Ovary (tissue), 9 donors: ENCODE results near the gene DZIP1. TPM values are rescaled to one million over a fixed set of nuclear protein-coding genes. Genes with fewer than 3 reads are reported as not detected.
A peak's percentile ranks its signal among the peaks of the same experiment; 100 is the strongest.
"Not testable (repeated sequence)": the region's sequence is repeated elsewhere in the genome, so short reads cannot be mapped to it uniquely, and the experiment has no call there.

Experiments
- DNase-seq, 5 donors: peaks; one replicate each; pipeline ENCODE4 v3.0.0-alpha.2; 2019 to 2020
- H3K27ac ChIP-seq, 2 donors: fragments of 200-600 bp; one replicate each; pipeline versions ENCODE4 v1.5.1 to v1.8.0; 2019 to 2022
- H3K27me3 ChIP-seq: fragments of 200-600 bp; one replicate; pipeline ENCODE4 v1.8.0; 2022
- H3K36me3 ChIP-seq: fragments of 200-600 bp; sonication (generic); one replicate; pipeline ENCODE4 v1.5.1; 2019
- H3K4me1 ChIP-seq: one replicate; pipeline ENCODE4 v1.8.1; 2013; ENCODE audit warnings: mild to moderate bottlenecking, moderate library complexity; ENCODE audit not compliant: insufficient read depth
- H3K4me3 ChIP-seq: fragments of 200-600 bp; sonication (generic); one replicate; pipeline ENCODE4 v1.5.1; 2017
- H3K9me3 ChIP-seq, 2 donors: fragments of 200-600 bp in 1 of 2; sonication (generic) in 1 of 2; one replicate each; pipeline versions ENCODE4 v1.5.1 to v1.8.1; 2013 to 2019; ENCODE audit warnings: mild to moderate bottlenecking in 1 of 2, moderate library complexity in 1 of 2
- EP300 ChIP-seq: sonication (generic); formaldehyde crosslinking; IDR thresholded peaks from one replicate; pipeline ENCODE4 v1.6.1; 2017; ENCODE audit warnings: antibody characterized with exemption
- POLR2A ChIP-seq: fragments of 450-650 bp; IDR thresholded peaks from one replicate; pipeline ENCODE4 v1.6.1; 2017; ENCODE audit warnings: antibody characterized with exemption, mild to moderate bottlenecking, moderate library complexity
- WGBS, 3 donors: extraction: QIAGEN DNeasy Blood & Tissue Kit in 1 of 3; methylation state at CpG; one replicate each; pipeline versions ENCODE4 v1.1.5 to v1.1.7; 2013 to 2017; 5-methylcytosine and 5-hydroxymethylcytosine counted together
- intact Hi-C, 4 donors: fragments of 100-400 bp; cut with DNase I; formaldehyde crosslinking; loops; one replicate each; pipeline versions ENCODE4 v1.11.0 to v1.15.1; 2022 to 2023
- polyA plus RNA-seq, 2 donors: library from polyadenylated mRNA; stranded (reverse); fragments of 200-250 nt in 1 of 2; fragments of 350-450 nt in 1 of 2; fragmentation: Illumina TruSeq in 1 of 2; extraction: RNeasy Lipid Tissue Mini Kit (QIAGEN cat#74804) in 1 of 2; gene quantifications; one replicate each; pipeline ENCODE4 v1.2.3, GENCODE V29; 2013 to 2014
- total RNA-seq, 7 donors: library from RNA; depleted of rRNA in 2 of 7; stranded (reverse); fragments of >200 nt in 2 of 7; fragmentation: NEBNext Ultra II Directional in 3 of 7; extraction: Animal tissue kit (Norgen Biotek cat#: 25700) in 3 of 7; gene quantifications; one replicate each; pipeline versions ENCODE4 v1.1.0 to v1.2.4, GENCODE V29; 2016 to 2023
- TF ChIP-seq, protein P1 (sequence below), 3 donors: fragments of 450-650 bp in 2 of 3; fragments of 200-600 bp in 1 of 3; IDR thresholded peaks; one replicate each; pipeline versions ENCODE4 v1.5.1 to v1.8.0; 2016 to 2022; ENCODE audit warnings: antibody characterized with exemption in 3 of 3, mild to moderate bottlenecking in 1 of 3
- donor health status: DM: no; HTN: no; CAD: no; lungs with moderate emphysema.
- donor health status: DM: no; HTN: no; CAD: no.
- donor health status: Bipolar disorder and iron deficiency.
- donor health status: DM: yes; HTN: yes; CAD: no.
- donor health status: DM: no; HTN: no; CAD: no.
- donor health status: DM: yes; HTN: yes; CAD: no.

The DZIP1 gene
- total and polyA plus RNA-seq, 9 donors, result 22.1 to 55.8 (median 44.3) TPM

DNA sequence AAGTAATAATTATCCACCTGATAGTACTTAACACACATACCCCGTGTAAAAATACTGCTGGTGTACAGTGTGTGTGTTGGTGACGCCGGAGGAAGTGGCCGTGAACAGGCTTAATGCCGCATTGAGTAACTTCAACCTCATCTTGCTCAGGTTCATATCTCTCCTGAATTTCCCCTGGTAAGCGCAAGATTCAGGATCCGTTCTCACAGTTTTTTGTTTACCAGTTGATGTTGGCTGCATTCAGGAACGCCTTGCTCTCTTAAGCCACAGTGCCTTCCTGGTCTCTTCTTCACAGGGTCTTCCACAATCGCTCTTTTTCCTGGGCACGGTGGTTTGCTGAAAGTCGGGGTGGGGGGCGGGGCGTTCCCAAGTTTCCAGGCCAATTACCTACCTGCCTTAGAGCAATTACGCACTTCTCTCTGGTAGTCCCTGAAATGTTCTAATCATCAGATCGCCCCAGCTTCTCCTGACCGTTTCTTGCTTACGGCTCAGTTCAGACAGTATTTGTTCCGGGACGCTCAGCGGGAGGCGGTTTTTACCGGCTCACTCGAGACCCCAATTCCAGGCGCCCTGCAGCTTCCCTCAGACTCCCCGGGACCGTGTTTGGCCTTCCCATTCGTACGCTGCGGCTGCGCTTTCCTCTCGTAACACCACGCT is 31.7 kb upstream of the DZIP1 start:
- WGBS, 3 donors, result 0% methylated on average over 32 of the region's 32 CpGs
- intact Hi-C loops, result loop anchor here in 1 of 4 donors (2.0 kb wide), 1 partner anchor 33 kb away; no protein-coding TSS in a partner anchor
- H3K36me3 ChIP-seq, result no peaks in the 10 kb centered on the region
- peak overlapping the region; percentile 70 for H3K4me3 ChIP-seq
- TF ChIP-seq, protein P1, sequence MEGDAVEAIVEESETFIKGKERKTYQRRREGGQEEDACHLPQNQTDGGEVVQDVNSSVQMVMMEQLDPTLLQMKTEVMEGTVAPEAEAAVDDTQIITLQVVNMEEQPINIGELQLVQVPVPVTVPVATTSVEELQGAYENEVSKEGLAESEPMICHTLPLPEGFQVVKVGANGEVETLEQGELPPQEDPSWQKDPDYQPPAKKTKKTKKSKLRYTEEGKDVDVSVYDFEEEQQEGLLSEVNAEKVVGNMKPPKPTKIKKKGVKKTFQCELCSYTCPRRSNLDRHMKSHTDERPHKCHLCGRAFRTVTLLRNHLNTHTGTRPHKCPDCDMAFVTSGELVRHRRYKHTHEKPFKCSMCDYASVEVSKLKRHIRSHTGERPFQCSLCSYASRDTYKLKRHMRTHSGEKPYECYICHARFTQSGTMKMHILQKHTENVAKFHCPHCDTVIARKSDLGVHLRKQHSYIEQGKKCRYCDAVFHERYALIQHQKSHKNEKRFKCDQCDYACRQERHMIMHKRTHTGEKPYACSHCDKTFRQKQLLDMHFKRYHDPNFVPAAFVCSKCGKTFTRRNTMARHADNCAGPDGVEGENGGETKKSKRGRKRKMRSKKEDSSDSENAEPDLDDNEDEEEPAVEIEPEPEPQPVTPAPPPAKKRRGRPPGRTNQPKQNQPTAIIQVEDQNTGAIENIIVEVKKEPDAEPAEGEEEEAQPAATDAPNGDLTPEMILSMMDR (IDR thresholded peaks at IDR 0.05), result no peak
- no peak for TF ChIP-seq POLR2A
- H3K9me3 ChIP-seq, result peaks cover 0 to 8% of the 10 kb centered on the region in 2 donors
- peak overlapping the region; percentile 69 to 89 for H3K27ac ChIP-seq
- no peaks in the 10 kb centered on the region for H3K4me1 ChIP-seq
- no peaks in the 10 kb centered on the region for H3K27me3 ChIP-seq
- DNase-seq, result peak in 1 of 5 donors; percentile 12

DNA sequence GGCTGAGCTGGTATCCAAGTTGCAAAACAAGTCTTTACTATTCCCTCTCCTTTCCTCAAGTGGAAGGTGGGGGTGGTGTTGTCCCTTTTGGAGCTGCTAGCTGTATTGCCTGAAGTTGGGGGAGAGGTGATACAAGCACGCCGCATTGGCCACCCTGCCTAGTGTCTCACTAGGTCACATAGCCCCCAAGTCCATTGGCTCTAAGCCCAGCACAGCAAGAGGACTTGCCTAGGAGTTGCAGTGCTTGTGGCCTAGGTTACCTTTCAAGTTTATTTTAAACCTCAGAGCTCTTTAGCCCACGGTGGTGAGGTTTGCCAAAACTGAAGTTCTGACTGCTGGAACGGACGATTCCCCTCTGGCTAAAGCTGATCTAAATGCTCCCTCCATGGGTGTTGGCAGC is 27.1 kb upstream of the DZIP1 start:
- H3K9me3 ChIP-seq, result peaks cover 0 to 9% of the 10 kb centered on the region in 2 donors
- intact Hi-C loops, result no loop called here
- H3K4me3 ChIP-seq, result no peak overlapping the region
- no peaks in the 10 kb centered on the region for H3K36me3 ChIP-seq
- no peak for DNase-seq
- WGBS, 3 donors, result 92 to 96% (median 95%) methylated on average over 5 of the region's 5 CpGs
- H3K27ac ChIP-seq, result no peak overlapping the region
- H3K27me3 ChIP-seq, result no peaks in the 10 kb centered on the region
- H3K4me1 ChIP-seq, result no peaks in the 10 kb centered on the region
- TF ChIP-seq, protein P1 (IDR thresholded peaks at IDR 0.05), result no peak
- TF ChIP-seq EP300, result no peak

DNA sequence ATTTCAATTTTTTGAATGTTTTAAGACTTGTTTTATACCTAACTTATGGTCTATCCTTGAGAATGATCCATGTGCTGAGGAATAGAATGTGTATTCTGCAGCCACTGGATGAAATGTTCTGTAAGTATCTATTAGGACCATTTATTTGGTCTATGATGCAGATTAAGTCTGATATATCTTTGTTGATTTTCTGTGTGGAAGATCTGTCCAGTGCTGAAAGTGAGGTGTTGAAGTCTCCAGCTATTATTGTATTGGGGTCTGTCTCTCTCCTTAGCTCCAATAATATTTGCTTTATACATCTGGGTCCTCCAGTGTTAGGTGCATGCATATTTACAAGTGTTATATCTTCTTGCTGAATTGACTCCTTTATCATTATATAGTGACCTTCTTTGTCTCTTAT is 22.7 kb upstream of the DZIP1 start:
- H3K9me3 ChIP-seq, H3K4me3 ChIP-seq, H3K27me3 ChIP-seq, DNase-seq, H3K4me1 ChIP-seq, H3K36me3 ChIP-seq, intact Hi-C loops, H3K27ac ChIP-seq: not testable (repeated sequence)

DNA sequence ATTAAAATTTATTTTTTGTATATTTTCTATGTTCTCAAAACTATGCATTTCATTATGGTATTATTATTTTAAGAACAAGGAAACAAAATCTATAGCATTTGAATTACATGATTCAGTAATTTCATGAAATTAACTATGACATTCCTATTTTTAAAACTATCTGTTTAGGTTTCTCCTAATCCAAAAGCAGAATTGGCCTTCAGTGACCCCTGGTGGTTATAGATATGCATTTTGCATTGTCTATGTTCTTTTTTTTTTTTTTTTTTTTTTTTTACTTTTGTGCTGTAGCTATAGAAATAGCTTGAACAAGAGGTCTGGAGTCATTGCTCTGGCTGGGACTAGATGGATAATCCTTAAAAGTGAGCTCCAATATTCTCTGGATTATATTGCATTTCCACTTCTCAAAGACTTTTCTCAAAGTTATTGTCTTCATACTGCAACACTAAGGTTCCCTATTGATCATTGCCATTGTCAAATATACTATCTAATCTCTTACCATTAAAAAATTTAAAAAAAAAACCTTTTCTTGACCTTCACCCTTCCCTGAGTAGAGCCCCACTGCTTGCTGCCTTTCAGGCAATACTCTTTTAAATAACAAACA is 16.6 kb upstream of the DZIP1 start:
- intact Hi-C loops, result no loop called here
- no peaks in the 10 kb centered on the region for H3K27me3 ChIP-seq
- no peaks in the 10 kb centered on the region for H3K9me3 ChIP-seq
- TF ChIP-seq, protein P1 (IDR thresholded peaks at IDR 0.05), result no peak
- no peak overlapping the region for H3K27ac ChIP-seq
- no peaks in the 10 kb centered on the region for H3K36me3 ChIP-seq
- H3K4me3 ChIP-seq, result no peak overlapping the region
- DNase-seq, result no peak
- H3K4me1 ChIP-seq, result no peaks in the 10 kb centered on the region

DNA sequence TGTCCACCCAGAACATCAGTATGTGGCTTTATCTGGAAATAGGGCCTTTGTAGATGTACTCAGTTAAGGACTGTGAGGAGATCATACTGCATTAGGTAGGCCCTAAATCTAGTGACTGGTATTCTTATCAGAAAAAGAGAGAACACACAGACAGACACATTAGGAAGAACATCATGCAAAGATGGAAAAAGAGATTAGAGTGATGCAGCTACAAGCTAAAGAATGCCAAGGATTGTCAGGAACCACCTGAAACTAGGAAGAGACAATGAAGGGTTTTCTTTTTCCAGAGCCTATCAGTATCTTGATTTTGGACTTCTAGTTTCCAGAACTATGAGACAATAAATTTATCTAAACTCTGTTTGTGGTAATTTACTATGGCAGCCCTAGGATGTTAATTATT is 15.0 kb upstream of the DZIP1 start:
- no peaks in the 10 kb centered on the region for H3K9me3 ChIP-seq
- no peak for DNase-seq
- no peak for TF ChIP-seq POLR2A
- TF ChIP-seq, protein P1 (IDR thresholded peaks at IDR 0.05), result no peak
- TF ChIP-seq EP300, result no peak
- no peak overlapping the region for H3K4me3 ChIP-seq
- H3K27me3 ChIP-seq, result no peaks in the 10 kb centered on the region
- H3K27ac ChIP-seq, result no peak overlapping the region
- H3K4me1 ChIP-seq, result no peaks in the 10 kb centered on the region
- no peaks in the 10 kb centered on the region for H3K36me3 ChIP-seq
- intact Hi-C loops, result no loop called here
